HL-60 (cell line): Measurements from ENCODE around the gene DCC.

ENCODE experiments used
- GABPA ChIP-seq: IDR thresholded peaks from 2 replicates; pipeline ENCODE4 v1.6.1; 2012; ENCODE audit warnings: low read depth
- SPI1 ChIP-seq: IDR thresholded peaks from 2 replicates; pipeline ENCODE4 v1.6.1; 2012; ENCODE audit warnings: low read depth, mild to moderate bottlenecking, borderline replicate concordance
- TF ChIP-seq, protein P1 (sequence below): IDR thresholded peaks from one replicate; pipeline ENCODE4 v1.5.1; 2011; ENCODE audit warnings: low read length, control low read depth, inconsistent platforms; ENCODE audit not compliant: insufficient read depth

DNA sequence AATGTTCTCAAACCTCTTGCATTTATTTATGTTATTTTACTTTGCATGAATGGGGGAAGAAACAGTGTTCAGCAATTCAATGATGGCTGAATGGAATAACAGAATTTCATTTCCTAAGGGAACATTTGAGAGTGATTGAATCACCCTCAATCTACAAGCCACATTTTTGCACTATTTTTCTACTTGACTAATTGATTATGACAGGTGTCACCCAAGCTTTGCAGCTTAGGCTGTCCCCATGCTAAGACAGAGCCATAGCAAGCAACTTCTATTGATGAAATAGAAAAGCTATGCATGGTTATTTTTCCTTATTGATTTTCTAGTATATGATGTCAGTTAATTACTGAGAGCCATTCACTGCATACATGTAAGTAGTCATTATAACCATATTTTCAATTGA lies 795.7 kb downstream of the DCC start:
- TF ChIP-seq, protein P1, sequence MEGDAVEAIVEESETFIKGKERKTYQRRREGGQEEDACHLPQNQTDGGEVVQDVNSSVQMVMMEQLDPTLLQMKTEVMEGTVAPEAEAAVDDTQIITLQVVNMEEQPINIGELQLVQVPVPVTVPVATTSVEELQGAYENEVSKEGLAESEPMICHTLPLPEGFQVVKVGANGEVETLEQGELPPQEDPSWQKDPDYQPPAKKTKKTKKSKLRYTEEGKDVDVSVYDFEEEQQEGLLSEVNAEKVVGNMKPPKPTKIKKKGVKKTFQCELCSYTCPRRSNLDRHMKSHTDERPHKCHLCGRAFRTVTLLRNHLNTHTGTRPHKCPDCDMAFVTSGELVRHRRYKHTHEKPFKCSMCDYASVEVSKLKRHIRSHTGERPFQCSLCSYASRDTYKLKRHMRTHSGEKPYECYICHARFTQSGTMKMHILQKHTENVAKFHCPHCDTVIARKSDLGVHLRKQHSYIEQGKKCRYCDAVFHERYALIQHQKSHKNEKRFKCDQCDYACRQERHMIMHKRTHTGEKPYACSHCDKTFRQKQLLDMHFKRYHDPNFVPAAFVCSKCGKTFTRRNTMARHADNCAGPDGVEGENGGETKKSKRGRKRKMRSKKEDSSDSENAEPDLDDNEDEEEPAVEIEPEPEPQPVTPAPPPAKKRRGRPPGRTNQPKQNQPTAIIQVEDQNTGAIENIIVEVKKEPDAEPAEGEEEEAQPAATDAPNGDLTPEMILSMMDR = no peak
- TF ChIP-seq SPI1 = no peak
- no peak for TF ChIP-seq GABPA
